ENCODE data around the gene STAT1.

STAT1 gene

DNA sequence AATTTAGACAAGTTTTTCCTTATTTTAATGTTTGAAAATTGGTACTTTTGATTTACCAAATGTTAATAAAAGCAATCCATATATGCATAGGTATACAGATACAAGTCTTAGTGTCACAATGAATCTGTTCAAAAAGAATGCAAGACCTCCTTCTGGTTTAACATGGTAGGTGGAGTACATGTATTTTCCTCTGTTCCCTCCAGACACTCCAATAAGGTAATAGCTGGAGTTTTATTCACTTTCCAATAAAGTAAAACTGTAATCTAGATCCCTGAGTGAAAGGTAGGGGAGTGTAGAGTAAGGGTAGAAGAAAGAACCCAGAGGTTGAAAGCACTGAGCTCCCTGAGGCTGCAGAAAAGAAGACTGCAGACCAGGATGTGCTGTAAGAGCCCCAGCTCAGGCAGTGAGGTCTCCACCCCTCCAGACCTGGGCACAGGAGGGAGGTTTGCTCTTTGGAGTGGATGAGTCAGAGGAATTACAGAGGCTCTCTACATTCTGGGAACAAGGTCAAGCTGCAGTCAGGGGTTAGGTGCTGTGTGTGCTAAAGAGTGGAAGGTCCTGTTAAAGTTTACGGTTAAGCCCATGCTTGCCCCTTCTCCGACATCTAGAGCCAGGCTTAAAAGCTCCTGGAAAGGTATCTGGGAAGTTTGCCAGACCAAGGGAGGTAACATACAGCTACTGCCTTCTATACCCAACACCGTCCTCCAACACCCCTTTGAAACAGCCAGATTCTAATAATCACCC is 27.6 kb upstream of the STAT1 start:
- no peak overlapping the region for H3K27ac ChIP-seq

DNA sequence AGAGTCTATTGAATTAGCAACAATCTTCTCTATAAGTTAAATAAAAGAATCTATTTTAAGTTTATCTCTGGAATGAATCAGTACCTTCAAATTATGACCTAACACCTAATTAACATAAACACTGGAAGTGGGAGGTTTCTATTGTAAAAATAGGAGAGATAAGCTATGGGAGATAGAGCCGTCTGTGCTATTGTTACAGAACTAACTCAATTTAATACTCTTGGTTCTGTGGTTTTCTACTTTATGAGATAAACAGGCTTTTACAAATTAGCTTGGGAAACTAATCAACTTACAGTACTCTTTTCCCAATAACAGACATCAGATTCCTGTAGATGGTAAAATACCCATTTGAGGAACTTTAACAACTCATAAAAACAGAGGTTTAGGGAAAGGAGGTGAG is 25.6 kb upstream of the STAT1 start:
- H3K27ac ChIP-seq = no peak overlapping the region
- TF ChIP-seq ZFX (IDR thresholded peaks at IDR 0.05) = no peak
- TF ChIP-seq, protein P1, sequence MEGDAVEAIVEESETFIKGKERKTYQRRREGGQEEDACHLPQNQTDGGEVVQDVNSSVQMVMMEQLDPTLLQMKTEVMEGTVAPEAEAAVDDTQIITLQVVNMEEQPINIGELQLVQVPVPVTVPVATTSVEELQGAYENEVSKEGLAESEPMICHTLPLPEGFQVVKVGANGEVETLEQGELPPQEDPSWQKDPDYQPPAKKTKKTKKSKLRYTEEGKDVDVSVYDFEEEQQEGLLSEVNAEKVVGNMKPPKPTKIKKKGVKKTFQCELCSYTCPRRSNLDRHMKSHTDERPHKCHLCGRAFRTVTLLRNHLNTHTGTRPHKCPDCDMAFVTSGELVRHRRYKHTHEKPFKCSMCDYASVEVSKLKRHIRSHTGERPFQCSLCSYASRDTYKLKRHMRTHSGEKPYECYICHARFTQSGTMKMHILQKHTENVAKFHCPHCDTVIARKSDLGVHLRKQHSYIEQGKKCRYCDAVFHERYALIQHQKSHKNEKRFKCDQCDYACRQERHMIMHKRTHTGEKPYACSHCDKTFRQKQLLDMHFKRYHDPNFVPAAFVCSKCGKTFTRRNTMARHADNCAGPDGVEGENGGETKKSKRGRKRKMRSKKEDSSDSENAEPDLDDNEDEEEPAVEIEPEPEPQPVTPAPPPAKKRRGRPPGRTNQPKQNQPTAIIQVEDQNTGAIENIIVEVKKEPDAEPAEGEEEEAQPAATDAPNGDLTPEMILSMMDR (conservative IDR thresholded peaks at IDR 0.05) = no peak

More for the DNA sequence above, 27.6 kb upstream of the STAT1 start:
- TF ChIP-seq, protein P1 (conservative IDR thresholded peaks at IDR 0.05) = no peak
- TF ChIP-seq ZFX (IDR thresholded peaks at IDR 0.05) = no peak

DNA sequence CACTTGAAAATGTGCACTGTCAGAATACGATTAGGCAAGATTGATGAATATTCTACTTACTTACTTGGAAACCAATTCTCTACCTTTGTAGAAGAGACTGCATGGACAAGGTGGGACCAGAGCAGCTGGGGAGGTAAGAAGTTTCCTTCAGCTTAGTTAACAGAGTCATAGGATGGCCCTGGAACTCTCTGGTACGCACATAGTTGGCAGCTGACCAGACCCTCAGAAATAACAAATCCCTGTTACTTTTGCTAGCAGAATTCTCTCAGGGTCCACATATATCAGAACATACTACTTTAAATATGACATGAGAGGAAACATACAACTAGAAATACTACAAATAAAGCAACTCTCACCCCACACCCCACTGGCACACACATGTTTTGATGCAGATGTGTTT is 24.8 kb upstream of the STAT1 start:
- no peak overlapping the region for H3K27ac ChIP-seq
- TF ChIP-seq, protein P1 (conservative IDR thresholded peaks at IDR 0.05) = no peak
- TF ChIP-seq ZFX (IDR thresholded peaks at IDR 0.05) = no peak

DNA sequence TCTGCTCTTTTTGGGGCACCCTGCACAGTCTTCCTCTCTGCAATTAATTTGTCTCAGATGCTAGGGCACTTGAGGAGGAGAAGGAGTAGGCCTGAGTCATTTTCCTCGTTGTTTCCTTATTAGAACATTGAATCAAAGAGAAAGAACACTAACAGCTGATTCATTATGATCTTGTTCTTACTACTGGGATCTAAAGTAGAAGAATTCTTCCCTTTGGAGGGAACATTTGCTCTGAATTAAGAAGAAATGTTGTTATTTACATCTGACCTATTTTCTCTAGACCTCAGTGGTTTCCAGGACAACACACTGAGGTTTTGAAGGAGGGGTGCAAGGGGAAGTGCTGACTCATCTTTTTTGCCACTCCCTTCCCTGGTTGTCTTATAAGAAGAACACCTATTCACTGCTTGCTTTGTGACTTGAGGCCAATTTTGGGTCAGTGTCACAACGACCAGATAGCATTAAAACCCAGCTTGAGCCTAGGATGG is 24.3 kb upstream of the STAT1 start:
- no peak for TF ChIP-seq ZFX (IDR thresholded peaks at IDR 0.05)
- TF ChIP-seq, protein P1 (conservative IDR thresholded peaks at IDR 0.05) = no peak
- no peak overlapping the region for H3K27ac ChIP-seq

DNA sequence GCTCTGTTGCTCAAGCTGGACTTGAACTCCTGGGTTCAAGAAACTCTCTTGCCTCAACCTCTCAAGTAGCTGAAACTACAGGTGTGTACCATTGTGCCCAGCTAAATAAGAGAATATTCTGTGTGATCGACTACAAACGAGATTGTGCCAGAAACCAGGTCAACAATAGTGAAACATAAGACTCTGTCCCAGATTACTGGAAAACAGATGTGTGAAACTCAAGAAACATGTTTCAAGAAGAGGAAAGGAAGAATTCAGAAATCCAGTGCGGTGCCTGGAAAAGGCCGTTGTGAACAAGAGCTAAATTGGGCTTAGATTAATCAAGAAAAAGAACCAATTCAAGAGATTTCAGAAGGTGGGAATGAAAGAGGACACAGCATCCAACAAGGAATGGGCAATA is 23.4 kb upstream of the STAT1 start:
- TF ChIP-seq, protein P1 (conservative IDR thresholded peaks at IDR 0.05) = no peak
- no peak for TF ChIP-seq ZFX (IDR thresholded peaks at IDR 0.05)
- H3K27ac ChIP-seq = no peak overlapping the region

DNA sequence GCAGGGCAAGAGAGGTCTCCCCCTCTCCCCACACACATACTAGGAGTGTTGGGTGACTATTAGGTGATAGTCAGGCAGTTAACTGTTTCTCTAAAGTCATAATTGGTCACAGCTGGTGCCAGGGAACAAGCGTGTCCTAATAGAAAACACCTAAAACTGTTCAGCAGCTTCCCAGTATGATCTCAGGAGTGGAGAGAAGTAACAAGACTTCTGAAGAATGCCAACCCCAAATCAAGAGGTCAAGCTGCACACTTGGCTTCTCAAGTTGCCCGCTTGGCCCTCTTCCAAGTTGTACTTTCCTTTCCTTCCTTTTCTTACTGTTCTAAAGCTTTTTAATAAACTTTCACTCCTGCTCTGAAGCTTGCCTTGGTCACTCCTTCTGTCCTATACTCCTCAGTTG is 22.4 kb upstream of the STAT1 start:
- TF ChIP-seq ZFX (IDR thresholded peaks at IDR 0.05) = no peak
- TF ChIP-seq, protein P1 (conservative IDR thresholded peaks at IDR 0.05) = no peak
- H3K27ac ChIP-seq = no peak overlapping the region

DNA sequence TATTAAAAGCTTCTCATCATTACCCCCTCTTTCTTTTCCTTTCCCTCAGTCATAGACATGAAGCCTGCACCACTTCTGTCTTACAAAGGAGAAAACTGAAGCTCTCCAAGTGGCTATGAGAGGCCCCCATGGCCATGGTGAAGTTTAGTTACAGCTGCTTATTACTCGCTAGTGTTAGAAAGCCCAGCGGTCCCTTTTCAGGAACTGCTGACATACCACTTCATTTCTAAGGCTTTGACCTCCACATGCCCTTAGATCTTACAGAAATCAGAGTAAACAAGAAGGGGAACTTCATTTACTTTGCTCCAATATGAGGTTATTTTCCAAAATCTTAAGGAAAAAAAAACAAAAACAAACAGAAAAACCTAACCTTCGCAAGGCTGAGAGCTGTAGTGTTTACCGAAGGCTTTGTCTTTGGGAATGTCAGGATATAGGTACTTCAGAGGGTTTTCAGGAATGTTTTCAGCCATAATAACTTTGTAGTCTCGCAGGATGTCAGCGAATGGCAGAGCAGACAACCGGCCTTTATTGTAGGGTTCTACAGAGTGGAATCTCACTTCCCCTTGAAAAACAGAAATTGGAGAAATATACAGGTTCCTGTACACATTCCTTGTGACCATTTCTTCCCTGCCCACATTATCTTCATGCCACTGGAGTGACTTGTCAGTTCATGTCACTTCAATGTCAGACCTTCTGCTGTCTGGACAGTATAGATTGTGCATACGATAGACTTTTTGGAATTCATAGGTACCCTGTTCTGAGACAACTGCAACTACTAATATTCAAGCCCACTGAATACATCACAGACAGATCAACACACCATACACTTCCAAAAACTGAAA is 18.8 kb upstream of the STAT1 start:
- TF ChIP-seq, protein P1 (conservative IDR thresholded peaks at IDR 0.05) = no peak
- TF ChIP-seq ZFX (IDR thresholded peaks at IDR 0.05) = no peak
- no peak overlapping the region for H3K27ac ChIP-seq

Data from C4-2B (cell line).